ENCODE results near the gene SLC25A46.

Gene SLC25A46

GRCh38 chr5:110803467-110804326 is 64.9 kb downstream of the SLC25A46 start:
- Histone ChIP-seq H3K4me3 (ENCODE audit: low read length) (no peak overlapping the region), H4K20me1 (ENCODE audit: control insufficient read depth, insufficient read depth, low read depth, low read length) (no peaks in the 10 kb centered on the region)
- TF ChIP-seq CTCF (IDR thresholded peaks at IDR 0.05; ENCODE audit: low read depth, low read length, poor library complexity, severe bottlenecking) (no peak), EZH2phosphoT487 (IDR thresholded peaks at IDR 0.05; ENCODE audit: borderline replicate concordance, low read length) (no peak)

GRCh38 chr5:110807169-110807568 is 68.4 kb downstream of the SLC25A46 start:
- no peaks in the 10 kb centered on the region for H3K79me2 ChIP-seq (ENCODE audit: control insufficient read depth, low read length)
- no peaks in the 10 kb centered on the region for H3K4me1 ChIP-seq (ENCODE audit: control insufficient read depth, low read length)
- no peak overlapping the region for H3K4me3 ChIP-seq (ENCODE audit: low read length)
- no peaks in the 10 kb centered on the region for H3K9me3 ChIP-seq (ENCODE audit: control insufficient read depth, insufficient read depth, low read length)
- H3K9me2 ChIP-seq (replicated peaks; ENCODE audit: control insufficient read depth, low read length), result no peaks in the 10 kb centered on the region
- H4K20me1 ChIP-seq (ENCODE audit: control insufficient read depth, insufficient read depth, low read depth, low read length), result no peaks in the 10 kb centered on the region
- H3K36me3 ChIP-seq (ENCODE audit: control insufficient read depth, low read length), result no peaks in the 10 kb centered on the region
- no peak overlapping the region for H3K27ac ChIP-seq (ENCODE audit: low read depth, low read length)
- H3K4me2 ChIP-seq (ENCODE audit: low read length), result no peak overlapping the region
- H3F3A ChIP-seq (ENCODE audit: control insufficient read depth, insufficient read depth), result no peaks in the 10 kb centered on the region
- H3K27me3 ChIP-seq (ENCODE audit: control insufficient read depth, low read length), result no peaks in the 10 kb centered on the region
- no peak for TF ChIP-seq EZH2phosphoT487 (IDR thresholded peaks at IDR 0.05; ENCODE audit: borderline replicate concordance, low read length)
- no peak for TF ChIP-seq CTCF (IDR thresholded peaks at IDR 0.05; ENCODE audit: low read depth, low read length, poor library complexity, severe bottlenecking)

More at GRCh38 chr5:110803467-110804326, 64.9 kb downstream of the SLC25A46 start:
- Histone ChIP-seq H3K4me2 (ENCODE audit: low read length) (no peak overlapping the region), H3K9me2 (replicated peaks; ENCODE audit: control insufficient read depth, low read length) (no peaks in the 10 kb centered on the region), H3K27ac (ENCODE audit: low read depth, low read length) (no peak overlapping the region), H3K4me1 (ENCODE audit: control insufficient read depth, low read length) (no peaks in the 10 kb centered on the region), H3K27me3 (ENCODE audit: control insufficient read depth, low read length) (no peaks in the 10 kb centered on the region), H3F3A (ENCODE audit: control insufficient read depth, insufficient read depth) (no peaks in the 10 kb centered on the region), H3K36me3 (ENCODE audit: control insufficient read depth, low read length) (no peaks in the 10 kb centered on the region), H3K79me2 (ENCODE audit: control insufficient read depth, low read length) (no peaks in the 10 kb centered on the region), H3K9me3 (ENCODE audit: control insufficient read depth, insufficient read depth, low read length) (no peaks in the 10 kb centered on the region)

- TF ChIP-seq EZH2phosphoT487 (IDR thresholded peaks at IDR 0.05; ENCODE audit: borderline replicate concordance, low read length) (no peak), CTCF (IDR thresholded peaks at IDR 0.05; ENCODE audit: low read depth, low read length, poor library complexity, severe bottlenecking) (no peak)
- Histone ChIP-seq H3K9me2 (replicated peaks; ENCODE audit: control insufficient read depth, low read length) (no peaks in the 10 kb centered on the region), H4K20me1 (ENCODE audit: control insufficient read depth, insufficient read depth, low read depth, low read length) (no peaks in the 10 kb centered on the region)
These were observed 70.2 kb downstream of the SLC25A46 start for GRCh38 chr5:110809006-110809405.

More at GRCh38 chr5:110809006-110809405, 70.2 kb downstream of the SLC25A46 start:
- Histone ChIP-seq H3K4me2 (ENCODE audit: low read length) (no peak overlapping the region), H3K36me3 (ENCODE audit: control insufficient read depth, low read length) (no peaks in the 10 kb centered on the region), H3K27me3 (ENCODE audit: control insufficient read depth, low read length) (no peaks in the 10 kb centered on the region), H3F3A (ENCODE audit: control insufficient read depth, insufficient read depth) (no peaks in the 10 kb centered on the region), H3K9me3 (ENCODE audit: control insufficient read depth, insufficient read depth, low read length) (no peaks in the 10 kb centered on the region), H3K4me3 (ENCODE audit: low read length) (no peak overlapping the region), H3K4me1 (ENCODE audit: control insufficient read depth, low read length) (no peaks in the 10 kb centered on the region), H3K27ac (ENCODE audit: low read depth, low read length) (no peak overlapping the region), H3K79me2 (ENCODE audit: control insufficient read depth, low read length) (no peaks in the 10 kb centered on the region)
